ENCODE data around the gene NUDT19. TPM values are rescaled to one million over a fixed set of nuclear protein-coding genes. Genes with fewer than 3 reads are reported as not detected.

Gene NUDT19
- total RNA-seq, 6 experiments from 2014 or later: 4.1 to 11.8 (median 7.2) TPM

GRCh38 chr19:32720936-32721250 is 29.3 kb downstream of the NUDT19 start:
- Histone ChIP-seq H3K36me3 (no peaks in the 10 kb centered on the region), H3K4me1 (no peaks in the 10 kb centered on the region), H3K4me3 (no peak overlapping the region), H3K27me3 (no peaks in the 10 kb centered on the region), H3K9me3 (no peaks in the 10 kb centered on the region), H3K27ac (no peak overlapping the region)
- intact Hi-C loops (cut with DNase I): no loop called here
- TF ChIP-seq CTCF (IDR thresholded peaks at IDR 0.05) (no peak), POLR2A (IDR thresholded peaks at IDR 0.05) (no peak)
- no peak for DNase-seq
- 71% methylated on average over 1 of the region's 22 CpGs for WGBS (ENCODE audit: insufficient coverage, low coverage, low lambda C conversion rate, missing lambda C conversion rate)
- ATAC-seq: peak in 1 of 4 donors; percentile 35

- H3K36me3 ChIP-seq: no peaks in the 10 kb centered on the region
- H3K4me1 ChIP-seq: no peaks in the 10 kb centered on the region
- TF ChIP-seq CTCF (IDR thresholded peaks at IDR 0.05) (no peak), POLR2A (IDR thresholded peaks at IDR 0.05) (no peak)
- H3K27ac ChIP-seq: no peak overlapping the region
- intact Hi-C loops (cut with DNase I): no loop called here
- H3K27me3 ChIP-seq: no peaks in the 10 kb centered on the region
- 83% methylated on average over 3 of the region's 4 CpGs for WGBS (ENCODE audit: insufficient coverage, low coverage, low lambda C conversion rate, missing lambda C conversion rate)
- H3K4me3 ChIP-seq: no peak overlapping the region
- no peaks in the 10 kb centered on the region for H3K9me3 ChIP-seq
- no peak for DNase-seq
- ATAC-seq: no peak
Measured at GRCh38 chr19:32735936-32736335, 44.3 kb downstream of the NUDT19 start.

- TF ChIP-seq POLR2A (IDR thresholded peaks at IDR 0.05): no peak
- no peak for TF ChIP-seq CTCF (IDR thresholded peaks at IDR 0.05)
- H3K4me1 ChIP-seq: no peaks in the 10 kb centered on the region
- intact Hi-C loops (cut with DNase I): no loop called here
- no peaks in the 10 kb centered on the region for H3K36me3 ChIP-seq
- H3K9me3 ChIP-seq: no peaks in the 10 kb centered on the region
- WGBS (ENCODE audit: insufficient coverage, low coverage, low lambda C conversion rate, missing lambda C conversion rate): 100% methylated on average over 9 of the region's 9 CpGs
- no peaks in the 10 kb centered on the region for H3K27me3 ChIP-seq
- no peak overlapping the region for H3K4me3 ChIP-seq
- H3K27ac ChIP-seq: no peak overlapping the region
- DNase-seq (no peak), ATAC-seq (no peak)
Measured at GRCh38 chr19:32743021-32743420, 51.4 kb downstream of the NUDT19 start.

GRCh38 chr19:32743447-32743846 is 51.8 kb downstream of the NUDT19 start:
- no peaks in the 10 kb centered on the region for H3K9me3 ChIP-seq
- H3K4me3 ChIP-seq: no peak overlapping the region
- no peaks in the 10 kb centered on the region for H3K27me3 ChIP-seq
- H3K36me3 ChIP-seq: no peaks in the 10 kb centered on the region
- no peaks in the 10 kb centered on the region for H3K4me1 ChIP-seq
- no peak overlapping the region for H3K27ac ChIP-seq
- ATAC-seq (no peak), DNase-seq (no peak)
- TF ChIP-seq CTCF (IDR thresholded peaks at IDR 0.05): no peak
- TF ChIP-seq POLR2A (IDR thresholded peaks at IDR 0.05): no peak
- intact Hi-C loops (cut with DNase I): no loop called here
- whole genome bisulfite sequencing (ENCODE audit: insufficient coverage, low coverage, low lambda C conversion rate, missing lambda C conversion rate): 94% methylated on average over 3 of the region's 4 CpGs
